Measurements from ENCODE around the gene BCL7A.

DNA sequence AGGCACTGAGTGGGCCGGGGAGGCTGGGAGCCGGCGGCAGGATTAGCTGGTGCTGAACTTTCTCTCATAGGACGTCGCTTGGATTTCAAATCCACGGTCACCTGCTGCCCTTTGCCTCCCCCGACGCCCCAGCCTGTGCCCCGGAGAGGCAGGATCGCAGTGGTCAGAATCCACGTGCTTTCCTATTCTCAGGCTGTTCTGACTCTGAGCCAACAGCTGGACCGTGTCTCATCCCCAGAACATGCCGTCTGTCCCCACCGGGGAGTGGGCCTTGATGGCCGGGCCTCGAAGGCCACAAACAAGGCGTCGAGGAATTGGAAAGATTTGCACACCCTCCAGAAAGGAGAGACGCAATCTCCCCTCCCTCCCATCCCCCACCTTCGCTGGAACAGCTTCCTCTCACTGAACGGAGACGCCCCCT is 38.4 kb downstream of the BCL7A start:
- TF ChIP-seq, protein P1, sequence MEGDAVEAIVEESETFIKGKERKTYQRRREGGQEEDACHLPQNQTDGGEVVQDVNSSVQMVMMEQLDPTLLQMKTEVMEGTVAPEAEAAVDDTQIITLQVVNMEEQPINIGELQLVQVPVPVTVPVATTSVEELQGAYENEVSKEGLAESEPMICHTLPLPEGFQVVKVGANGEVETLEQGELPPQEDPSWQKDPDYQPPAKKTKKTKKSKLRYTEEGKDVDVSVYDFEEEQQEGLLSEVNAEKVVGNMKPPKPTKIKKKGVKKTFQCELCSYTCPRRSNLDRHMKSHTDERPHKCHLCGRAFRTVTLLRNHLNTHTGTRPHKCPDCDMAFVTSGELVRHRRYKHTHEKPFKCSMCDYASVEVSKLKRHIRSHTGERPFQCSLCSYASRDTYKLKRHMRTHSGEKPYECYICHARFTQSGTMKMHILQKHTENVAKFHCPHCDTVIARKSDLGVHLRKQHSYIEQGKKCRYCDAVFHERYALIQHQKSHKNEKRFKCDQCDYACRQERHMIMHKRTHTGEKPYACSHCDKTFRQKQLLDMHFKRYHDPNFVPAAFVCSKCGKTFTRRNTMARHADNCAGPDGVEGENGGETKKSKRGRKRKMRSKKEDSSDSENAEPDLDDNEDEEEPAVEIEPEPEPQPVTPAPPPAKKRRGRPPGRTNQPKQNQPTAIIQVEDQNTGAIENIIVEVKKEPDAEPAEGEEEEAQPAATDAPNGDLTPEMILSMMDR (IDR thresholded peaks at IDR 0.05) = no peak
- TF ChIP-seq POLR2AphosphoS5 (IDR thresholded peaks at IDR 0.05; ENCODE audit: insufficient read depth in 1 of 2, low read depth in 1 of 2) (peak in 1 of 2 donors; percentile 20), POLR2A (IDR thresholded peaks at IDR 0.05) (no peak)
